Amygdala (tissue), 56 donors: ENCODE data around the gene TRA2B.

Experiments used
- DNase-seq, 56 donors: peaks; one replicate each; lab custom pipeline; 2025; lab: John Stamatoyannopoulos, UW

The TRA2B gene

GRCh38 chr3:185956244-185956643 lies 18.4 kb upstream of the TRA2B start:
- DNase-seq: no peak

GRCh38 chr3:185954366-185954723 lies 16.5 kb upstream of the TRA2B start:
- DNase-seq: no peak

- no peak for DNase-seq
Measured at GRCh38 chr3:185950728-185951127, 12.9 kb upstream of the TRA2B start.

GRCh38 chr3:185949515-185949914 lies 11.7 kb upstream of the TRA2B start:
- DNase-seq: no peak

- DNase-seq: no peak
Measured at GRCh38 chr3:185948292-185948691, 10.5 kb upstream of the TRA2B start.

- no peak for DNase-seq
Measured at GRCh38 chr3:185943760-185944106, 5.9 kb upstream of the TRA2B start.

GRCh38 chr3:185942907-185943759 lies 5.3 kb upstream of the TRA2B start:
- DNase-seq: peak; percentile 10 to 89 (median 56)

- DNase-seq: no peak
Measured at GRCh38 chr3:185942396-185942795, 4.6 kb upstream of the TRA2B start.

GRCh38 chr3:185940951-185941350 lies 3.1 kb upstream of the TRA2B start:
- DNase-seq: no peak

GRCh38 chr3:185939721-185940120 lies 1.9 kb upstream of the TRA2B start:
- no peak for DNase-seq

GRCh38 chr3:185936814-185937688 lies 763 bp downstream of the TRA2B start:
- DNase-seq: peak in 53 of 56 donors; percentile 24 to 82 (median 62)

- no peak for DNase-seq
Measured at GRCh38 chr3:185936273-185936629, 1.6 kb downstream of the TRA2B start.

- DNase-seq: no peak
Measured at GRCh38 chr3:185935465-185936272, 2.1 kb downstream of the TRA2B start.

GRCh38 chr3:185934767-185935464 lies 2.9 kb downstream of the TRA2B start:
- DNase-seq: no peak

GRCh38 chr3:185934174-185934557 lies 3.6 kb downstream of the TRA2B start:
- no peak for DNase-seq

- no peak for DNase-seq
Measured at GRCh38 chr3:185933374-185934173, 4.2 kb downstream of the TRA2B start.

GRCh38 chr3:185931777-185932612 lies 5.8 kb downstream of the TRA2B start:
- no peak for DNase-seq

- no peak for DNase-seq
Measured at GRCh38 chr3:185930393-185931107, 7.3 kb downstream of the TRA2B start.
